Daoy (cell line): ENCODE measurements around the gene VCL. TPM values are rescaled to one million over a fixed set of nuclear protein-coding genes. Genes with fewer than 3 reads are reported as not detected.
"Not testable (repeated sequence)": the region's sequence is repeated elsewhere in the genome, so short reads cannot be mapped to it uniquely, and the experiment has no call there.

Experiments
- DNase-seq: peaks from one replicate; pipeline ENCODE4 v3.0.0-alpha.2; 2015; ENCODE audit warnings: low read depth
- total RNA-seq: library from RNA; depleted of rRNA; stranded (reverse); fragments of >200 nt; shearing (Covaris generic); gene quantifications from 2 replicates; pipeline ENCODE4 v1.2.3, GENCODE V29; 2014; rRNA removed

The VCL gene
- total RNA-seq: 98.4 and 115 TPM in 2 replicates

DNA sequence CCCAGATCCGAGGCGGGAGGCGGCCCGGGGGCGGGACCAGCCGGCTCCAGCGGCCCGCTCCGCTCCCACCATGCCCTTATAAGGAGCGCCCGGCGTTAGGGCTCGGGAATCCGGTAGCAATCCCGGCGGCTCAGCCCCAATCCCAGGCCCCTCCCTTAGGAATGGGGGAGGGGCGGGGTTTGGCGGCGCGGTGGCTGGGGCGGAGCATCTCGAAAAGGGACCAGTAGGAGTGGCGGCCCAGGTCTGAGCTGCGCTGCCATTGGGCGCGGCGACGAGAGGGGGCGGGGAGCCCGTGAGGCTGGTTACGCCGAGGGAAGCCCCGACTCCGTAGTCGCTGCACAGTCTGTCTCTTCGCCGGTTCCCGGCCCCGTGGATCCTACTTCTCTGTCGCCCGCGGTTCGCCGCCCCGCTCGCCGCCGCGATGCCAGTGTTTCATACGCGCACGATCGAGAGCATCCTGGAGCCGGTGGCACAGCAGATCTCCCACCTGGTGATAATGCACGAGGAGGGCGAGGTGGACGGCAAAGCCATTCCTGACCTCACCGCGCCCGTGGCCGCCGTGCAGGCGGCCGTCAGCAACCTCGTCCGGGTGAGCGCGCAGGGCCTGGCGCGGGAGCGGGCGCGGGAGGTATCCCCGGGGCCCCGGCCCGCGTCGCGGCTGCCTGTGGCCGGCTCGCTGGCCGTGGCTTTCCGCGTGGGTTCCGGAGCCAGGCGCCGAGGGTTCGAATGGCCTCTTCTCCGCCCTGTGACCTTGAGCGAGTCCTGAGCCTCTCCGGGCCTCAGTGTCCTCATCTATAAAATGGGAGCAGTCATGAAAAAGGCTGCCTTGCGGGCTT, at the start of gene VCL:
Gene VCL (plus strand): TSS at position 330 of the 836 bp plus-strand sequence. CDS start 92 bp downstream, at position 422.
- DNase-seq: peak; percentile 98

DNA sequence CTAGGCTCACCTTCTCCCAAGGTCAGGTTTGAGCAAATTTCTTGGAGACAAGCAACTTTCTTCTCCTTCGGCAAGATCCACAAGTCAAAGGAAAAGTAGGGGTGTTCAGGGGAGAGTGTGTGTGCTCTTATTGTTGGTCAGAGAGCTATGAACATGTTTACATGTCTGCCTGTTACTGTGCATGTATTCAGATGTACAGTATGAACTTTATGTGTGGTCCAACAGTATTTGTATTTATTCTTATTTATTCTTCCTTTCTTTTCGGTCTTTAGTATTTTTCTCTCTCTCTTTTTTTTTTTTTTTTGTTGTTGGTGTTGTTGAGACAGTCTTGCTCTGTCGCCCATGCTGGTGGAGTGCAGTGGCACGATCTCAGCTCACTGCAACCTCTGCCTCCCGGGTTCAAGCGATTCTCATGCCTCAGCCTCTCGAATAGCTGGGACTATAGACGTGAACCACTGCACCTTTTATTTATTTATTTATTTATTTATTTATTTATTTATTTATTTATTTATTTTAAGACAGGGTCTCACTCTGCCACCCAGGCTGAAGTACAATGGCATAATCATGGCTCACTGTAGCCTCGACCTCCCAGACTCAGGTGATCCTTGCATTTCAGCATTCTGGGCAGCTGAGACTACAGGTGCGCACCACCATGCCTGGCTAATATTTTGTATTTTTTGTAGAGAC, 48.8 kb upstream of the VCL start:
- DNase-seq: no peak

GRCh38 chr10:73950155-73950948, 47.6 kb upstream of the VCL start:
- DNase-seq: no peak

DNA sequence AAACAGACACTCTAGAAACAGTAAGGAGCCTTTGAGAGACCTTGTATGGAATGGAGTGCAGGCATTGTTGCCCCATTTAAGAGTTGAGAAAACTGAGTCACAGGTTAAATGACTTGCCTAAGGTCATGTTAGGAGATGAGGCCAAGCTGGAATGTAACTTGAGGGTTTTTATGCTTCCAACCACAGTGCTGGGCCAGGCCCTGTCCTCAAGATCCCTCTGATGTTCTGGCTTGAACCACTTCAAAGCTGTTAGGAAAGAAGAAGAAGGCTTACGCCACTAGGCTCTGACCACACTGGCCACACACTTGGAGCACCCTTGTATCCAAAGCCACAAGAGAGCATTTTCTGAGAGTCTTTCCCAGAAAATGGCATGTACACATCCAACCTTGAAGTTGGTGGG, 44.3 kb upstream of the VCL start:
- DNase-seq: peak; percentile 28

- DNase-seq: no peak
Measured at GRCh38 chr10:73954737-73955136, 43.2 kb upstream of the VCL start.

- no peak for DNase-seq
Measured at GRCh38 chr10:73955719-73956118, 42.2 kb upstream of the VCL start.

GRCh38 chr10:73956476-73957359, 41.2 kb upstream of the VCL start:
- DNase-seq: peak; percentile 57

DNA sequence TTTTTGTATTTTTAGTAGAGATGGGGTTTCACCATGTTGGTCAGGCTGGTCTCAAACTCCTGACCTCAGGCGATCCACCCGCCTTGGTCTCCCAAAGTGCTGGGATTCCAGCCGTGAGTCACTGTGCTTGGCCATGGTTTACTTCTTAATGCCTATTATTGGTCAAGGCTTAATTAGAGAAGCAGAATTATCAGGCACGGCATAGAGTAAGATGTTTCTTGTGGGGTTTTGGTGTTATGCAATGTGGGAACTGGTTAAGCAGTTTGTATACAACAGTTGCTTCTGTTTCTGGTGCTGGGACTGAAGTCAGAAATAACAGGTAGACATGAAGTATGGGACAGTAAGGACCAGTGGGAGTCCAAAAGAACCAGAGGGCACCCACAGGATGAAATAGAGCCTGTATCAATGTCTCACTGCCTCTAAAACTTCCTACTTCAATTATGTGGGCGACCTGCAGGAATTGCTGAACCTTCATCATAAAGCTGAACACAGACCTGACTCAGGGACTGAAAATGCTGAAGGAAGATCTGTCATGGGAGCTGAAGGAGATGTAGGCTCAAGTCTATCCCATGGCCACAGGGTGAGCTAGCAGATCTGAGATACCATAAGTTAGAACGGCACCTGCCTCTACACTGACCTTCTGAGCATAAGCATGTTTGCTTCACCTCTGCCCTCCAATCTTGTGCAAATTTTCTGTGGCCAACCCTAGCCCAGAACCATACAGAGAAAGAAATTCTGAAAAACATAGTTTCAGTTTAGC, 38.3 kb upstream of the VCL start:
- DNase-seq: peak; percentile 36

- DNase-seq: no peak
Measured at GRCh38 chr10:73962386-73962785, 35.5 kb upstream of the VCL start.

GRCh38 chr10:73963533-73963932, 34.4 kb upstream of the VCL start:
- not testable (repeated sequence) for DNase-seq

GRCh38 chr10:73964743-73965142, 33.2 kb upstream of the VCL start:
- no peak for DNase-seq

GRCh38 chr10:73965267-73965889, 32.5 kb upstream of the VCL start:
- peak; percentile 64 for DNase-seq

DNA sequence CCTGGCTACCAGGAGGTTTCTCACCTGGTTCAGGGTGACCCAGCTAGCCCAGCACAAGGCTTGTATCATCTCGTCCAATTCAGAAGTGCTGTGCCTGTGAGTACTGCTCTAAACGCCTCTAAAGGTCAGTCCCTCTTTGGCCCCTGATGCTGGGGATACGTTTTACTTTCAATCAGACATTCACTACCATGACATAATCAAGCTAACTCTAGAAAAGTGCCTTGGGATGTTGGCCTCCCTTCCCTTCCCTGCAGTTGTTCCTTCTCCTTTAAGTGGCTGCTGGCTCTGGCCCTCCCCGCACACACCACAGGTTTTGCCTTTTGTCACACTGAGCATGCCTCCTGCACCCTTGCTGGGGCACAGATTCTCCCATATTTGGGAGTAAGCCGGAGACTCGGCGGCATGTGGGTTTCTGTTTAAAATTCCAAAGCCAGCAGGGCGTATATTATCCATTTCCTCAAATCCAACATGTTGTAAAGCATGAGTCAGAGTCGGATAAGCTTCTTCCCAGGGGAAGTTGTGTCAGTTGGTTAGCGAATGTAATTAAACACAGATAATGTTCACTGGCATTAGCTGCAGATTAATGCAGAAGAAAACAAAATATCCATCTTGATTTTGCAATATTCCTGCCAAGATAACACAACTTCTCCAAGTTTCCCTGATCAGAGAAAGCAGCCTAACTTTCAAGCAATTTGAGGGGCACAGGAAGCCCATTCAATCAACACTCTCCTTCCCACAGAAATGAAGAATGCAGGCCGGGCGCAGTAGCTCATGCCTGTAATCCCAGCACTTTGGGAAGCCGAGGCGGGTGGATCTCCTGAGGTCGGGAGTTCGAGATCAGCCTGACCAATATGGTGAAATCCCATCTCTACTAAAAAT, 31.8 kb upstream of the VCL start:
- DNase-seq: peak; percentile 97

DNA sequence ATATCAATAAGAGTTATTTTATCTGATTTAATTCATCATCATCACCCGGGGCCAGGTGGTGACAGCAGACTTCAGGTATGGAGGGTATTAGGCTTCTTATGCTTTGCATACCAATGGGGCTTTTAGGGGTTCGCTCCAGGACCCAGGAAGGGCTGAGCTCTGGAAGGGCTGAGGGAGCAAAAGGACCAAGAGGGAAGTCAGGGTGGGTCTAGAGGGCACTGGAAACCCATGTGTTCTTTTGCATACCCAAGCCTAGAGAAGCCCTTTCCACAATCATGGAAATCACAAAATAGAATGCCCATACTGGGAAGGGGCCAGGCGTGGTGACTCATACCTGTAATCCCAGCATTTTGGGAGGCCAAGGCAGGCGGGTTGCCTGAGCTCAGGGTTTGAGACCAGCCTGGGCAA, 30.9 kb upstream of the VCL start:
- peak; percentile 31 for DNase-seq

DNA sequence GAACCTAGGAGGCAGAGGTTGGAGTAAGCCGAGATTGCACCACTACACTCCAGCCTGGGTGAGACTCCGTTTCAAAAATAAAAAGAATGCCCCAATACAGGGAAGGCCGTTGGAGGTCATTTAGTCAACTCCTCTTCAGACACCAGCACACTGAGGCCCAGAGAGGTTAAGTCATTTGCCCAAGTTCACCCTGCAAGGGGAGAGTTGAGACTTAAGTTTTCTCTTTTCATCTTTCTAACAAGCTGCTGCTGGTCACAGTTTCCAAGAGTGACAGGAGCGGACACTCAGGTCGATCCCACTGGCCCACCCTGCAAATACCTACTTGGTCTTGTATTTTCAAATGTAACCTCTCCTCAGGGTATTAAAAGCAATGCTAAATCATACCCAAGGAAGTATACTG, 30.4 kb upstream of the VCL start:
- no peak for DNase-seq

DNA sequence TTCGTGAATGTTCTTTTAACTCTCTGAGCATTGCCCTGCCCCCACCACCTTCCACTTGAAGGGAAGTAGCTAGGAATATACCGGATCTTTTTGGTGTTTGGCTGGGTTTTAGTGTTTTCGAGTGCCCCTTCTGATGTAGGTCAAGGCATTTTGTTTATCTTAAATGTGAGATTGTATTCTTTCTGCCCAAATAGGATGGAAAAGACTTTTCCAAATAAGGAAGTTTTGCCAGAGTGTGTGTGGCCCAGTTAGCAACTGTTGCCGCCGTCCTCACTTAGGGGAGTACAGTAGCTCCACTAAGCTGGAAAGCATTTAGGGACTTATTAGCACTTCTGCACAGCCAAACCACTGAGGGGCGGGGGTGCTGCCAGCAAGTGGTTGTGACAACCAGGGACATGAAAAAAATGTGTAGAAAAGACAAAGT, 29.8 kb upstream of the VCL start:
- DNase-seq: no peak

- no peak for DNase-seq
Measured at GRCh38 chr10:73969224-73969841, 28.6 kb upstream of the VCL start.

GRCh38 chr10:73970845-73971244, 27.1 kb upstream of the VCL start:
- no peak for DNase-seq
